SU-DHL-6 (cell line): ENCODE results near the gene C17orf58.
"Not testable (repeated sequence)": the region's sequence is repeated elsewhere in the genome, so short reads cannot be mapped to it uniquely, and the experiment has no call there.

Source experiments
- H2AFZ ChIP-seq: fragments of 200-600 bp; sonication (generic); 2 replicates; pipeline ENCODE4 v1.6.1; 2014; ENCODE audit warnings: low read depth, mild to moderate bottlenecking, moderate library complexity, mixed read lengths, antibody characterized with exemption, low read length; ENCODE audit not compliant: severe bottlenecking
- H3F3A ChIP-seq: fragments of 200-600 bp; shearing (Covaris generic); 2 replicates; pipeline ENCODE4 v1.6.0; 2016; ENCODE audit warnings: antibody characterized with exemption, mild to moderate bottlenecking; ENCODE audit not compliant: insufficient read depth
- H3K27ac ChIP-seq: fragments of 200-600 bp; sonication (generic); 2 replicates; pipeline ENCODE4 v1.5.1; 2016; ENCODE audit warnings: low read depth, mild to moderate bottlenecking, low read length, moderate library complexity, mixed read lengths
- H3K27me3 ChIP-seq: fragments of 200-600 bp; sonication (generic), shearing (Covaris generic); 2 replicates; pipeline ENCODE4 v1.6.0; 2014; ENCODE audit warnings: mild to moderate bottlenecking, low read length
- H3K36me3 ChIP-seq: fragments of 200-600 bp; sonication (generic); 2 replicates; pipeline ENCODE4 v1.6.1; 2014; ENCODE audit warnings: mild to moderate bottlenecking, low read length, mixed read lengths
- H3K4me2 ChIP-seq: fragments of 300-600, 200-600 bp; shearing (Covaris generic), sonication (generic); 2 replicates; pipeline ENCODE4 v1.6.0; 2014; ENCODE audit warnings: low read length, low read depth, mild to moderate bottlenecking; ENCODE audit not compliant: poor library complexity, severe bottlenecking
- H3K4me3 ChIP-seq: fragments of 200-600 bp; sonication (generic); 2 replicates; pipeline ENCODE4 v1.5.1; 2014; ENCODE audit warnings: antibody characterized with exemption, low read length, mild to moderate bottlenecking, mixed read lengths; ENCODE audit not compliant: insufficient read depth, poor library complexity, severe bottlenecking
- H3K79me2 ChIP-seq: fragments of 200-600 bp; sonication (generic); 2 replicates; pipeline ENCODE4 v1.6.1; 2014; ENCODE audit warnings: mild to moderate bottlenecking, low read length, moderate library complexity; ENCODE audit not compliant: insufficient read depth
- H3K9ac ChIP-seq: fragments of 200-600 bp; sonication (generic); 2 replicates; pipeline ENCODE4 v1.7.0; 2014; ENCODE audit warnings: mild to moderate bottlenecking, low read length
- H3K9me2 ChIP-seq: fragments of 200-600 bp; sonication (generic); replicated peaks from 2 replicates; pipeline ENCODE4 v1.6.1; 2014; ENCODE audit warnings: low read length; ENCODE audit not compliant: insufficient read depth
- H3K9me3 ChIP-seq: fragments of 200-600 bp; sonication (generic); 2 replicates; pipeline ENCODE4 v1.6.1; 2014; ENCODE audit warnings: low read length, mixed read lengths; ENCODE audit not compliant: insufficient read depth
- H4K20me1 ChIP-seq: fragments of 200-600 bp; sonication (generic); 2 replicates; pipeline ENCODE4 v1.6.1; 2014; ENCODE audit warnings: low read depth, mild to moderate bottlenecking, antibody characterized with exemption, low read length, moderate library complexity, mixed read lengths
- EZH2phosphoT487 ChIP-seq: fragments of 200-600 bp; sonication (generic), shearing (Covaris generic); conservative IDR thresholded peaks from 2 replicates; pipeline ENCODE4 v1.6.1; 2018; ENCODE audit warnings: mild to moderate bottlenecking, antibody characterized with exemption, low read length, moderate library complexity, mixed read lengths
- TF ChIP-seq, protein P1 (sequence below): fragments of 200-600 bp; sonication (generic); IDR thresholded peaks from one replicate; pipeline ENCODE4 v1.5.1; 2017; ENCODE audit warnings: antibody characterized with exemption, mild to moderate bottlenecking, low read length, moderate library complexity; ENCODE audit not compliant: insufficient read depth, poor library complexity, severe bottlenecking

C17orf58 gene

DNA sequence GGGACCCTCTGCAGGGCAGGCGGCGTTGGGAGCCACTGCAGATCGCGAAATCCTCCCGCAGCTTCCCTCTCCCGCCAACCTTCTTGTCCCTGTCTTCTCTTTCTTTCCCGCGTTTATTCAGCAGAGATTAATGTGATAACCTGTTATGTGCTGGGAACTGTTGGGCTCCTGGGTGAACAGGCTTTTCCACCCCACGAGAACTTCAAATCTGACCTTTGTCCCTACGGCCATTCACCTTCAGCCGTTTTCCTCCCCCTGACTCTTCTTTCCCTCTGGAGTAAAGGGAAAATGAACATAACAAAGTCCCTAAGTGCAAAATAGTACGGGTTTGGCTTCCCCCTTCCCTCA is 24.1 kb upstream of the C17orf58 start:
- no peaks in the 10 kb centered on the region for H3K9me2 ChIP-seq
- H3K9ac ChIP-seq, result peak overlapping the region; percentile 67
- H3K79me2 ChIP-seq, result no peaks in the 10 kb centered on the region
- H2AFZ ChIP-seq, result peak overlapping the region; percentile 90
- no peak for TF ChIP-seq EZH2phosphoT487
- TF ChIP-seq, protein P1, sequence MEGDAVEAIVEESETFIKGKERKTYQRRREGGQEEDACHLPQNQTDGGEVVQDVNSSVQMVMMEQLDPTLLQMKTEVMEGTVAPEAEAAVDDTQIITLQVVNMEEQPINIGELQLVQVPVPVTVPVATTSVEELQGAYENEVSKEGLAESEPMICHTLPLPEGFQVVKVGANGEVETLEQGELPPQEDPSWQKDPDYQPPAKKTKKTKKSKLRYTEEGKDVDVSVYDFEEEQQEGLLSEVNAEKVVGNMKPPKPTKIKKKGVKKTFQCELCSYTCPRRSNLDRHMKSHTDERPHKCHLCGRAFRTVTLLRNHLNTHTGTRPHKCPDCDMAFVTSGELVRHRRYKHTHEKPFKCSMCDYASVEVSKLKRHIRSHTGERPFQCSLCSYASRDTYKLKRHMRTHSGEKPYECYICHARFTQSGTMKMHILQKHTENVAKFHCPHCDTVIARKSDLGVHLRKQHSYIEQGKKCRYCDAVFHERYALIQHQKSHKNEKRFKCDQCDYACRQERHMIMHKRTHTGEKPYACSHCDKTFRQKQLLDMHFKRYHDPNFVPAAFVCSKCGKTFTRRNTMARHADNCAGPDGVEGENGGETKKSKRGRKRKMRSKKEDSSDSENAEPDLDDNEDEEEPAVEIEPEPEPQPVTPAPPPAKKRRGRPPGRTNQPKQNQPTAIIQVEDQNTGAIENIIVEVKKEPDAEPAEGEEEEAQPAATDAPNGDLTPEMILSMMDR, result no peak
- H3K4me2 ChIP-seq, result peak overlapping the region; percentile 68
- no peaks in the 10 kb centered on the region for H3K9me3 ChIP-seq
- no peaks in the 10 kb centered on the region for H3K27me3 ChIP-seq
- H3K36me3 ChIP-seq, result no peaks in the 10 kb centered on the region
- peak overlapping the region; percentile 40 for H3K27ac ChIP-seq
- peak overlapping the region; percentile 54 for H3K4me3 ChIP-seq
- H4K20me1 ChIP-seq, result no peaks in the 10 kb centered on the region
- 0 out of 2 replicates have a peak, but pooled peaks cover 3% of the 10 kb centered on the region for H3F3A ChIP-seq

DNA sequence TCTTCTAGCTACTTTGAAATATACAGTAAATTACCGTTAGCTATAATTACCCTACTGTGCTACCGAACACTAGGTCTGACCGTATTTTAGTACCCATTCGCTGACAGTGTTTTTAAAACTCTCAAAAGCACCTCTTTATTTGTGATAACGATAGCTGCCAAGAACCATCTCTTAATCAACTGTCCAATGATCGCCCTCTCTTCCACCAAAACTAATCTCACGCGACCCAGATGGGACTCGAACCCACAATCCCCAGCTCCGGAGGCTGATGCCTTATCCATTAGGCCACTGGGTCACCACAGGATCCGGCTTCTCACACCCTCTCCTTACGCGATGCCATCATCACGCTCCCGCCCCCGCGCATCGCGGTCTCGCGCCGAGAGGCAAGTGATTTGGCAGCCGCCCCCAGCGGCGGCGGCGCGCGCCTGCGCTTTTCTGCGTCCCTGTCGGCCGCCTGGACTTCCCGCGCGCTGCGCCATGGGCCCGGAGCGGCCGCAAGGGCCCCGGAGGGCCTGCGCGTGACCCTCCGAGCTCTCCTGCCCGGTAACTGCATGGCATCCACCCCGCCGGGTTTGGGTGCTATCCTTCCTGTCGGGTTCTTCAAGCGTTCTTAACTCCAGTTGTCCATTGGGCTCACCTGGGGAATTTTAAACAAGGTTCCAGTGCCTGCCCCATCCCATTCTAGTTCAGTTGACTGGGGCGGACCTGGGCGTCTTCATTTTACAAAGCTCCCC is 23.6 kb upstream of the C17orf58 start:
- Histone ChIP-seq H3K9me2 (no peaks in the 10 kb centered on the region), H3K27ac (peak overlapping the region; percentile 40), H3K36me3 (no peaks in the 10 kb centered on the region), H3K4me2 (peak overlapping the region; percentile 68), H3K79me2 (no peaks in the 10 kb centered on the region), H4K20me1 (no peaks in the 10 kb centered on the region), H3F3A (0 out of 2 replicates have a peak, but pooled peaks cover 3% of the 10 kb centered on the region), H3K9me3 (no peaks in the 10 kb centered on the region), H3K4me3 (peak overlapping the region; percentile 54), H3K27me3 (no peaks in the 10 kb centered on the region), H2AFZ (peak overlapping the region; percentile 90), H3K9ac (peak overlapping the region; percentile 67)
- TF ChIP-seq, protein P1, result peak; percentile 20
- TF ChIP-seq EZH2phosphoT487, result no peak

DNA sequence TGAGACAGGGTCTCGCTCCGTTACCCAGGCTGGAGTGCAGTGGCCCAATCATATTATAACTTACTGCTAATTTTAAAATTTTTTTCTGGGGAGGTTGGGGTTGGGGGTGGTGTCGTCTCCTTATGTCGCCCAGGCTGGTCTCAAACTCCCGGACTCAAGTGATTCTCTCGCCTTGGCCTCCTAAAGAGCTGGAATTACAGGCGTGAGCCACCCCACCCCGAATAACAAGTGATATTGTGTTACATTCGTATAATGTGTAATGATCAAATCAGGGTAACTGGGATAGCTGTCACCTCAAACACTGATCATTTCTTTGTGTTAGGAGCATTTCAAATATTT is 23.0 kb upstream of the C17orf58 start:
- Histone ChIP-seq H3K9me2 (no peaks in the 10 kb centered on the region), H4K20me1 (no peaks in the 10 kb centered on the region), H3K27ac (no peak overlapping the region), H3K4me3 (peak overlapping the region; percentile 25), H3K36me3 (no peaks in the 10 kb centered on the region), H3F3A (0 out of 2 replicates have a peak, but pooled peaks cover 3% of the 10 kb centered on the region), H3K9ac (peak overlapping the region; percentile 30; the same call in 1 of the 2 replicates), H3K79me2 (no peaks in the 10 kb centered on the region), H3K9me3 (no peaks in the 10 kb centered on the region), H3K27me3 (no peaks in the 10 kb centered on the region), H2AFZ (no peak overlapping the region), H3K4me2 (peak overlapping the region; percentile 68)
- no peak for TF ChIP-seq EZH2phosphoT487
- TF ChIP-seq, protein P1, result no peak

DNA sequence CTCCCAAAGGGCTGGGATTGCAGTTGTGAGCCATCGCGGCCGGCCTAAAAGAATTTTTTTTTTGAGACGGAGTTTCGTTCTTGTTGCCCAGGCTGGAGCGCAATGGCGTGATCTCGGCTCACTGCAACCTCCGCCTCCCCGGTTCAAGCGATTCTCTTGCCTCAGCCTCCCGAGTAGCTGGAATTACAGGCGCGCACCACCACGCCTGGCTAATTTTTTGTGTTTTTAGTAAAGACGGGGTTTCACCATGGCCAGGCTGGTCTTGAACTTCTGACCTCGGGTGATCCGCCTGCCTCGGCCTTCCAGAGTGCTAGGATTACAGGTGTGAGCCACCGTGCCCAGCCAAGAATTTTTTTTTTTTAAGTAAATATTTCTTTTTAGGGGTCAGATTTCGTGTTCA is 22.2 kb upstream of the C17orf58 start:
- H2AFZ ChIP-seq, H3K9me3 ChIP-seq, H3K27me3 ChIP-seq, H3K4me3 ChIP-seq, H3F3A ChIP-seq, H3K9me2 ChIP-seq, H4K20me1 ChIP-seq, H3K9ac ChIP-seq, H3K4me2 ChIP-seq, H3K27ac ChIP-seq, H3K79me2 ChIP-seq, H3K36me3 ChIP-seq: not testable (repeated sequence)
